ENCODE results near the gene PHKG2. TPM values are rescaled to one million over a fixed set of nuclear protein-coding genes. Genes with fewer than 3 reads are reported as not detected.
A peak's percentile ranks its signal among the peaks of the same experiment; 100 is the strongest.

PHKG2 gene
- total RNA-seq, 1 donor from 2014 or later: 34.4 TPM

- DNase-seq (ENCODE audit: low read depth): no peak
Measured at GRCh38 chr16:30725418-30725792, 22.8 kb upstream of the PHKG2 start.

GRCh38 chr16:30728321-30728720 is 19.9 kb upstream of the PHKG2 start:
- DNase-seq (ENCODE audit: low read depth): no peak

GRCh38 chr16:30728899-30729672 is 19.1 kb upstream of the PHKG2 start:
- no peak for DNase-seq (ENCODE audit: low read depth)

GRCh38 chr16:30731411-30731810 is 16.8 kb upstream of the PHKG2 start:
- no peak for DNase-seq (ENCODE audit: low read depth)

GRCh38 chr16:30736995-30737793 is 11.0 kb upstream of the PHKG2 start:
- DNase-seq (ENCODE audit: low read depth): no peak

- no peak for DNase-seq (ENCODE audit: low read depth)
Measured at GRCh38 chr16:30737794-30738648, 10.2 kb upstream of the PHKG2 start.

- no peak for DNase-seq (ENCODE audit: low read depth)
Measured at GRCh38 chr16:30738984-30739951, 9.0 kb upstream of the PHKG2 start.

- DNase-seq (ENCODE audit: low read depth): peak; percentile 91
Measured at GRCh38 chr16:30740364-30741251, 7.6 kb upstream of the PHKG2 start.

GRCh38 chr16:30741461-30741914 is 6.7 kb upstream of the PHKG2 start:
- peak; percentile 67 for DNase-seq (ENCODE audit: low read depth)

- no peak for DNase-seq (ENCODE audit: low read depth)
Measured at GRCh38 chr16:30743716-30744115, 4.5 kb upstream of the PHKG2 start.

- no peak for DNase-seq (ENCODE audit: low read depth)
Measured at GRCh38 chr16:30744183-30744582, 4.0 kb upstream of the PHKG2 start.

- no peak for DNase-seq (ENCODE audit: low read depth)
Measured at GRCh38 chr16:30745082-30745481, 3.1 kb upstream of the PHKG2 start.

- no peak for DNase-seq (ENCODE audit: low read depth)
Measured at GRCh38 chr16:30746638-30747175, 1.5 kb upstream of the PHKG2 start.

- no peak for DNase-seq (ENCODE audit: low read depth)
Measured at GRCh38 chr16:30747331-30747730, 894 bp upstream of the PHKG2 start.

GRCh38 chr16:30748634-30749445 is 615 bp downstream of the PHKG2 start:
- peak; percentile 34 for DNase-seq (ENCODE audit: low read depth)

- DNase-seq (ENCODE audit: low read depth): no peak
Measured at GRCh38 chr16:30750201-30750600, 2.0 kb downstream of the PHKG2 start.

- DNase-seq (ENCODE audit: low read depth): no peak
Measured at GRCh38 chr16:30750876-30751465, 2.7 kb downstream of the PHKG2 start.

GRCh38 chr16:30753596-30753995 is 5.4 kb downstream of the PHKG2 start:
- DNase-seq (ENCODE audit: low read depth): no peak

Data from myocyte (in vitro differentiated cells).